RKO (cell line): ENCODE measurements around the gene LARGE1.

Source experiments
- DNase-seq: peaks from one replicate; pipeline ENCODE4 v3.0.0-alpha.2; 2016; ENCODE audit warnings: low spot score

LARGE1 gene

DNA sequence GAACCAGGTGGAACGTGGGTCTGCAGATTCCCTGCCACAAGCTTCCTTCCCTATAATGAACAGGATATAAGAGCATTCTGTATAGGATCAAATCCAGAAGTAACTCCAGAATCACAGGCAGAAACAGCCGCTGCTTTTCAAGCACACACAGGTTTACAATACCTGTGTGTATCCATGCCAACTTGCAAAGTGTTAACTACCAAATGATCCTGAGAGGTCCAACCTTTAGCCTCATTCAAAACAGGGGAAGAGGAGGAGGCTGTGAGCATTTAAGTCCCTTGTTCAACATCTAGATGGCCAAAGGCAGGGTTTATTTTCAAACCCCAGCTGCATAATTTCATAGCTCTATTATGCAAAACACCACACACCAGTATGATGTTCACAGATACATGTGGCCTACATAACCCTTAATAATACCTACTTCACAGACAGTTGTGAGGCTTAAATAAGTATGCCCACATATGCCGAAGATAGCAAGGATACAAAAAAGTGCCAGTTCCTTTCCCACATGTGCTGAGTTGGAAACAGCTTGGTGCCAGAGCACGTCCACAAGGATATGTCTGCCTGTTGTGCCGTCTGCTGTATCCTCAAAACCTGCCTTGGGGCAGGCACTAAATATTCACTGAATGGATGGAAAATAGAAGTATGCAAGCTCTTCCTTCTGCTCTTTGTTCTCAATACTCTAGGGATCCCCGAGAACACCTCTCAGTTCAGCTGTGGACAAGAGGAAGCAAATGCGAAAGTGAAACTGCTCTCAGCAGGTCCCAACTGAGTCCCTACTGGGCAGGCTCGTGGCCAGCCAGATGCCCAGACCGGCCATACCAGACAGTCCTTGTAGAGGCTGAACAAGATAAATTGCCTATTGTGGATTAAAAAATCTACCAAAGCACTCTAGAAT, 66.8 kb downstream of the LARGE1 start:
- peak; percentile 59 for DNase-seq

DNA sequence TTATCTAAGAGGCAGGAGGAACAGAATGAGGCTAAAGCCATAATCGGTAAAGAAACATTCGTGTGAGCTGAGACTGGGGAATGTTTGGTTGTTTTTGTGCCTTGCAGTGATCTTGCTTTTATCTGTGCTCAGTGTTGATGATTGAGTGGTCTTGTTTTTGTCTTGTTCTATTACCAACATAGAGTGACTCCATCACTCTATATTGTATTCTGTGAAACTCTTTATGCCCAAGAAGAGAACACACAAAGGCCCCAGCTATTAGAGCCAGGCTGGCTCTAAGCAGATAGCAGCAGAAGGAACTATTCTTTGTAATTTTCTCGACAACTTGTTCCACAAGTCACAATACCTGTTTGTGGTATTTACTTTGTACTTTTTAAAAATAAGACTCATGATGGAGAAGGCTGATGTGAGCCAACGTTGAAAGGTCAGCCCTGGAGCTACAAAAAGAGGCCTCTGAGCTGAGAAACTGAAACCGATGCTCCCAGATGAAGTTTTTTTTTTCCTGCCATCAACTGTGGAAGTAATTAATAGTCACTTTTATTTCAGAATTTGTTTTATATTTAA, 68.4 kb downstream of the LARGE1 start:
- DNase-seq, result no peak

DNA sequence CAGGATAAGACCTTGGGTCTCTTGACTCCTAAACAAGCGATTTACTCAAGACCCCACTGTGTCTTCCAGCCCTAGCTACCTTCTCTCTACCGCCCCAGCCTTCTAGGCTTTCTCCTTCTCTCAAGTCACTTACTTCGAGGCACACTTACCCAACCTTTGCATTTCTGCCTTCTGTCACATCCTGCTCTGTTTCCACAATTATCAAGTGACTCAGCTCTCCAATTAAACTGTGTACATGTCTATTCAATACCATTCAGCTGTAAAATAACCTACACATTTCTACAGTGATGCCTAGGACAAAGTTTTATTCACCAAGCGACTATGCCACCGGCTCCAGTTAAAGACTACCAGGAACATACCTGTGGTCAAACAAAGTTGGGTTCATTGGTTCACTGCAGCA, 69.0 kb downstream of the LARGE1 start:
- no peak for DNase-seq

DNA sequence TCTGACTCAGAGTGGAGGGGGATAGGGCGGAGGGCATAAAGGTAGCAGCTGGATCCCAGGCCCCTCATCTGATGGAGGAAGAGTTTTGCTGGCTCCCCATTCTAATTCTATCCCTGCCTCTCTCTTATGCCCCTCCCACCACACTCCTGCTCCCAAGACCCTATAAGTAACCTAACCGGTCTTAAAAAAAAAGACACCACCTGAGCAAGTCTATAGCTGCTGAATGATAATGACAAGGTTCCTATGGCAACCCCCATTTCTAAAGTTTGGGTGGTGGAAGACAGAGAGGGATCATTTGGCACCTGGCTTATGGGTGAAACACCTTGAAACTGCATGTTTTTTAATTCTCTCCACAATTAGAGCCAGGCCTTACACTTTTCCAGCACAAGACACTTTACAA, 69.6 kb downstream of the LARGE1 start:
- DNase-seq, result no peak

DNA sequence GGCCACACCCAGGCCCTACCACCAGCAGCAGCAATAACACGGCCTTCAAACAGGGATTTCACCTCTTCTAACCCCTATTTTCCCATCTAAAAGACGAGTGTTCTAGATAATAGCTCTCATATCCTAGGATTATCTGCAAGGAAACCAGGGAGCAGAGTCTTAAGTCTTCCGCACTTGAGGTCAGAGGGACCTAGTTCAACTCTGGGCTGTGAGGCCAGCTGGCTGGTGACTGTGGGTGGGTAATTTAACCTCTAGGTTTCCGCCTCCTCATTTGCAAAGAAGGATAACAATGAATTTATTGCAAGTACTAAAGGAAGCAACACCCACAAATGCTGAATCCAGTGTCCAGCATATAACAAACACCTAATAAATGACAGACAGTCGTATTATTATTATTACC, 70.1 kb downstream of the LARGE1 start:
- no peak for DNase-seq

DNA sequence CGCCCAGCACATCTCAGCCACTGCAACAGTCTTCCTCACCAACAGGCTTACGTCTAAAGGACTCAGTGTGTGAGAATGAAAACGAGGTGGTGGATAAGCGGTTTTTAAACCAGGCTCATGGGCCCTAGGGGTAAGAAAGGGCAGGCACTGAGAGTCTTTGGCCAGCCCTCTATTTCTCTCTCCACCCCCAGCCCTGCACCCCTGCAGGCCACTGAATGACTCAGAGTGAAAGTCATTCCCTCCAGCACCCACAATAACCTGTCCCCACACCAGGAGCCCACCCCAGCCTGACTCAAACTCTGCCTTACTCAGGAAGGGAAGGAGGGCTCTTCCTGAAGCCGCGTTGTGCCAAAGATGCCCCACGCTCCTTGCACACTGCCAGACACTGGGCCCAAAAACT, 72.0 kb downstream of the LARGE1 start:
- no peak for DNase-seq

DNA sequence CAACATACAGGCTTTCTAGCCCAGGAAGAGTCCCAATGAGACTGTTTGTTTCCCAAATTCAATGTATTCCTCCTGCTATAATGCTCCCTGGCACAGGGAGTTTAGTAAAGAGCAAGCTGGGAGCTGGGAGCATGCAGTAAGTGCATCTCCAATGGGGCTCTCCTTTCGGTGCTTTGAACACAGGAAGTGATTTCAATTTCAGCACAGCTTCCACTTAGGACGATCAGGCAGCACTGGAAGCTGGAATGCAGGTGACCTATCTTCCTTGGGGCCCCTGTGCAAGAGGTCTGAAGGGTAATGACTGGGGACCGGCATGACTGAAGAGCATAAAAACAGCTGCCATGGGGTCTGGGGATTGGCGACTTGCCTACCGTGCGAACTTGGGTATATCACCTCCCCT, 76.0 kb downstream of the LARGE1 start:
- DNase-seq, result no peak

DNA sequence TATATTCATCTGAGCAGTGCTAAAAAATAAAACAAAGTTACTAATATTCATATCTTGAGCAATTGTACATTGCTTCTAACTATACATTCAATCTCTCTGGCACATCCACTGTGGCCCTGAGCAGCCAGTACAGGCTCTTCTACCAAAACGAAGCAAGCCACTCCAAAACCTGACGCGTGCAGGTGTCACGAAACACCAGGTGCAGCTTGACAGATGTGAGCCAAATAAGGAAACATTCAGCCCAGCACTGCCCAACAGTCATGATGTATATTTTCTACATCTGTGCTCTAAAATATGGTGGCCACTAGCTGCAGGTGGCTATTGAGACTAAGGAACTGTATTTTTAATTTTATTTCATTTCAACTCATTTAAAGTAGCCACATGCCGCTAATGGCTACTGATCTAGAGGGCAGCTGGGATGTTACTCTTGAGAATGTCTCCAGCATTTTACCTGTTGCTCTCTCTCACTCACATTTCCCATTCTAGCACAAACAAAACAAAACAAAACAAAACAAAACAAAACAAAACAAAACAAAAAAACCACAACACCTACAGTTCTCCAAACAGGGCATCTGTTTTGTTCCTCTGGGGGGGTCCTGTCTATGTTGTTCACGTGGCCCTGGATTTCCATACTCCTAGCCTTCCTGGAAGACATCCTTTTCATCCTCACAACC, 77.7 kb downstream of the LARGE1 start:
- DNase-seq, result no peak

DNA sequence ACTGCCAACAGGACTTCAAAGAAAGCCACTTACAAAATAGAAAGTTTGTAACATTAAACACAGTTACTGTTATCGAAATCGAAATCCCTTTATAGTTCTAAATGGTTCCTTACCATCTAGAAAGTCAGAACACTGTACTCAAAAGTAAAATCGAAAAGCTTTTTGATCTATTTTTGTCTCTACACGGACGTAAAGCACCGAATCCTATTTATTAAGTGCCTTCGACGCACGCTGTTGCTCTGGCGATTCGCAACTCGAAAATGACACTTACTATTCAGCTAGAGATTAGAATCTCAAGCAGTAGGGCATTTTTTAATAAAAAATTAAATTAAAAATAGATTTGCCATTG, 78.3 kb downstream of the LARGE1 start:
- DNase-seq, result no peak

DNA sequence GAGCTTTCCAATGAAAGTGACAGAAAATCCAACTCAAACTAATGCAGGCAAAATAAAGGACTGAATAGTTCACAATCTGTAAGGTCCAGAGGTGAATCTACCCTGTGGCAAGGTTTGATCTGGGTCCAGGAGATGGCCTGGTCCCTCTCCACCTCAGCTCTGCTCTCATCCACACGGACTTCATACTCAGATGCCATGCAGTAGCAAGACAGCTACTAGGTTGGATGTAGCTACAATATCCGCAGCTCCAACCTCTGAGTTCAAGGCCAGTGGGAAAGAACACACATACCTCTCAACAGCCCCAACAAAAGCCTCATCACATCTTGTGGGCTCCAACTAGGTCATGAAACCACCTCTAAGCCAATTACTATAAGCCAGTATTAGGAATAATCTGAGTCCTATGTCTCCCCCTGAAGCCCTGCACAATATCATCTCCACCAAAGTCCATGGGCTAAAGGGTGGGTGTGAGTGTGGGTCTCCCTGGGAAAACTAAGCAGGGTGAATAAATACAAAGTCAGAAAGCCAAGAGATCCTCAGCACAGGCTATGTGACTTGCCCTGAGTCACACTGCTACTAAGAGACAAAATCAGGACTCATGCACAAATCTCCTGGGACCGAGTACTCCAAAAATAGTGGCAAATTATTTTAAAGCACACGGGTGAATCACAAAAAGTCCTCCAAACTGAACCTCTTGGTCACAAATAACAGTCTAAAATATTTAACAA, 78.8 kb downstream of the LARGE1 start:
- DNase-seq, result no peak

DNA sequence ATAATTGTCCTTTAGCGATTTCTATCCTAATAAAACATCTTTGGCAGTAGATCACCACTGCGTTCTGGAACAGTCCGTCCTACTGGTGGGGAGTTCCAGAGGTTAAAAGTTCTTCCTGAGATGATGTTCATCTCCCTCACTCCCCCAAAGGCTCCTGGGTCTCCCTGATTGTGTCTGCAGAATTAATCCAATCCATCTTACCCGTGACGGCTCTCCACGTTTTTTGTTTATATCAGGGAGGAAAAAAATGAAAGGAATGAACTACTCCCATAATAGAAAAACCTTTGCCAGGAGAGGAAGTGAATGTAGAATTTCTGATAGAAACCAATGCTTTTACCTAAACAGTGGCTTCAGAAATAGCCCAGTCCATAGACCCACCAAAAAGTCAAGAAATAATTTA, 81.6 kb downstream of the LARGE1 start:
- DNase-seq, result no peak

DNA sequence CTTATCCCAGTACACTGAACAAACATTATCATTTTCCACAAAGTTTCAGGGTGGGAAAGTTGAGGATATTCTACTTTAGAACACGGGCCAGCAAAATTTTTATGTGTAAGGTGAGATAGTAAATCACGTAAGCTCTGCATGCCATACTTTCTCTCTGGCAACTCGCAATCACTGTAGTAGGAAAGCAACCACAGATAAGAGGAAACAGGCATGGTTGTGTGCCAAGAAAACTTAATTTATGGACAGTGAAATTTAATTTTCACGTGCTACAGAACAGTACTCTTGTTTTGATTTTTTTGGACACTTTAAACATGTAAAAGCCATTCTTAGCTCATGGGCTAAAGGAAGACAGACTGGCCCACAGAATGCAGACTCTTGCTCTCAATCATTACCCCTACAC, 82.5 kb downstream of the LARGE1 start:
- no peak for DNase-seq

DNA sequence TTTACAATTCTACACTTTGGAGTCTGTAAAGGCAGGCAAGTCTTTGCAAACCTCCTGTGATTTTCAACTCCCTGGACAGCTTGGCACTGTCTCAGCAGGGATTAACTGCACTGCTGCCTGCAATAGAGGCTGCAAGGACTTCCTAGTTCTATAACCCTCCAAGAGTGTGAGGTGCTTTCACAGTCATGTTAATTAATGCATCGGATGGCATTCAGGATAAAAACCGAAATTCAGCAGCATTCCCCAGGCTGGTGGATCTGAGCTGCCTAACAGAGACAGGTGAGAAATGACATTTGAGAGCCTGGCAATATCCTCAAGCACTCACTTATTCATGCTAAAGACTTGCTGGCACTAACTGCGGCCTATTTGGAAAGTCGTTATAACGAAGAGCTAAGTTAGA, 85.0 kb downstream of the LARGE1 start:
- no peak for DNase-seq

DNA sequence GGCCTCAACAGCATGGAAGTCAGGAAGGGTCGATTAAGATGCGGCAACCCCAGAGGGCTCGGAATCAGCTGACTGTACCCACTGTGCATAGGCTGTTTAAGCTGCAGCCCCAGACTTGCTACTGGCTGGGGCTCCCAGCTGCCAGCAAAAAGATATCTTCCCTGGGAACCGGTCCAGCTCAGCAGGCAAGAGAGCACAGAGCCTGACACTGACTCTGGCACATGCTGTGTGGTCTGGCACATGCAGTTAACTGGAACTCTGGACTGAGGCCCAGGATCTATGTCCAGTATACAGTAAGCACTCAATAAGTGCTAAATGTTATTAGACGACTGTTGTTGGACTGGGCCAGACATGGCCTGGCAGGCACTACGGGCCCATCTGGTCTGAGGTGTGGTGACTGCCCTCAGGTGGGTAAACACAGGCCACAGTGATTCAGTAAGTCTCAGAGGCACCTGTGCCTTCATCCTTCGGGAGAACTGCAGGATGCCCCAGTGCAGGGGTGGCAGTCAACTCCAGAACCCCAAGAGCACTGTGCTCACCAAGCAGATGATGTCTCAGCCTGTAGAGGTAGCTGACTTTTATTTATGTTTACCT, 87.6 kb downstream of the LARGE1 start:
- DNase-seq, result no peak

DNA sequence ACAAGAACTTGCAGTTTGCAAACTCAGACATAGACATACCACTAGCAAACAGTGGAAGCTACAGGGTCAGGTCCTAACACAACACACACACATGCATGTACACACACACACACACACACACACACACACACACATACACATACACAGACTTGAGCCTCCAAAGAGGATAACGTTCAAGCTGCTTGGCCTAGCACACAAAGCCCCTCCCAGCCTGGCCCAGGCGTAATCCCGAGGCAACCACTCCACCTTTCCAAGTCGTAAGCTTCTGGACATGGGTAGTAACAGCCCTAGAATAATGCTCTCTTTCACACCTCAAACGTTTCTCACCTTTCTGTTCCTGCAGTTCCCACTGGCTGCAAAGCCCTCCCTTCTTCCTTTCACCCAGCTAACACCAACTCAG, 88.6 kb downstream of the LARGE1 start:
- DNase-seq, result no peak

DNA sequence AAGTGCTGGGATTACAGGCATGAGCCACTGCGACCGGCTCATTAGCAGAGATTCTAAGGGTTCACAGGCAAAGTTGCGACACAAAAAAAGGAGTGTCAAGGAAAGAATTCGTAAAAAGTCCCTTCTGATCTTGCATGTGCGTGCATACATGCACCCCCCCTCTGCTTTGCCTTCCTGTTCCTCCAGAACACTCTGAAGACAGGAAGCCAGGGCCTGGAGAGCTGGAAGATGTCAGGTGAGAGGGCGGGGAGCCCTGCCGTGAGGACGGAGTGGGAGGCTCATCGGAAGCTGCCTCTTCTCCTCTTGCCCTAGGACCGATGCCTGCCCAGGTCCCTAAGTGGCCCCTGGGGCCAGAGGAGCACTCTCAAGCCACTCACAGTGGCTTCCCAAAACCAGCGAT, 89.1 kb downstream of the LARGE1 start:
- no peak for DNase-seq

DNA sequence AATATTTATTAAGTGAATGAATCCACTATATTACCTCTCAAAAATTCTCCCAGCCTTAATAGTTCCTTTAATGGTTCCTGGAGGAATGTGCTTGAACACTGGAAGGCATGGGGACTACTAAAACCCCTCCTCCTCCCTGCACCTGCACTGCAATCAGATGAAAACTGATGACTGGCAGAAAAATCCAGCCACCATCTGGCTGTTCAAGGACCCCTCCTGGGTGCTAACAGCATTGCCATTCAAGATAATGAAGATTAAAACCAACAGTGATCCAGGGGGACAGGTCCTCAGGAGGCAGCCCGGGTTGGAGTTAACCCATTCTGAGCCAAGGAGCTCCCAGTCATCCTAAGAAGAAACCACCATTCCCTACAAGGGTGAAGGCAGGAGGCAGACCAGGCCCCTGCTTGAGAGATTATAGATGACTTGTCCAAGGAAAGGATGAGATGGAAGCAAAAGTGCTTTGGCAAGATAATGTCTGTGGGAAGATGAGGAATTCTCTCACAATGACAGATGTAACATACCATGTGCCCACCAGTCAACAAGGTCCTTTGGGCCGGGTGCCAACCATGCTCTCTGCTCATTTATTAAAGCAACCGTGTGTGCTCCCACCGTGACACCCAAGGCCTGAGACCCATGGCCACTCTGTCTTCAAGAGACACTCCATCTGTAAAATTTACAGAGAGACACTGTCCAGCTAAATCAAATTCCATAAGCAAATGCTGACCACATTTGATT, 90.6 kb downstream of the LARGE1 start:
- no peak for DNase-seq

DNA sequence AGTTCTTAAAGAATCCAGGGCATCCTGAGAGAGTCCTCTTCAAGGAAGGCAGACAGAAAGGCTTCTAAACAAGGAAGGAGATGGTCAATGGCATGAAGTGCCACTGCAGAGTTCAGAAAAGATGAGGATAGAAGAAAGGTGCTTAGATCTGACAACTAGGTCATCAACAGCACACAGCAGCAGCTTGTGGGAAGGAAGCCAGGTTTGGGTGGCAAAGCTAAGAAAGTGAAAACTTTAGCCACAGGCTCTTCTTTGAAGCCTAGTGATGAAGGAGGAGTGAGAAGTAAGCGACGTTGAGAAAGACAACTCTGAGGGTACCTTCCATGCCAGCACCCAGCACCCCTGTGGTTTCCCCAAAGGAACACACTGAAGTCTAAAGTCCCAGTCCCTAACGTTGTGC, 92.0 kb downstream of the LARGE1 start:
- DNase-seq, result no peak

DNA sequence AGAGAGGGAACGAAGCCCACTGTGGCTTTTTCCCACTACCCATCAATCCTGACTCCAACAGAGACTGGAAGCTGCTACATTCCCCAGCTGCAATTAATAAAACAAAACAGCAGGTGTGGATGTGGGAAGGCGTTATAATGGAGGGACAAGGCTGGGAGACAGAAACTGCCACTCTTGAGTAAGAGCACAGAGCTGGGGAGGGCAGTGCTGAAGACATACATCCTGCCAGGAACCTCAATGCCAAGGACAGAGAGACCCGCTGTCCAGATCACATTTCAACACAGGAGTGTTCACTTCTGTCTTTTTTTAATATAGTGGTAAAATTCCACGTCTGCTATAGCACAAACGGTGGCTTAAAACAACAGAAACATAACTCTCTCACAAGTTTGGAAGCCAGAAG, 94.5 kb downstream of the LARGE1 start:
- DNase-seq, result no peak

DNA sequence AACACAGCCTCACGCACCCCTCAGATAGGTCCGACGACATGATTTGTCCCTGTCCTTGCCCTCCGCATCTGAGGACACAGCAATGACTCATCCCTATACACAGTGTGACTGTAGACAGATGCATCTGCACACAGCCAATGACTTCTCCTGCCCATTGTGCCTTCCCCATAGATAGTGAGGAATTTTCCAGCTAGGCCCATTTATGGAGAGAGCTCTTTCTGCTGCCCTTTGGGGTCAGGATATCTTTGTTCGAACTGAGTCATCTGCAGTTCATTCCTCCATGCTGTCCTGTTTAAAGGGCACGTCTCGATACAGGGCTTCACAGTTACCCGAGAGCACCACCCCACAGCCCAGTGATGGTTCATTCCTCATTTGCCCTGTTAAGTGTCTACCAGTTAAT, 96.7 kb downstream of the LARGE1 start:
- peak; percentile 12 for DNase-seq

DNA sequence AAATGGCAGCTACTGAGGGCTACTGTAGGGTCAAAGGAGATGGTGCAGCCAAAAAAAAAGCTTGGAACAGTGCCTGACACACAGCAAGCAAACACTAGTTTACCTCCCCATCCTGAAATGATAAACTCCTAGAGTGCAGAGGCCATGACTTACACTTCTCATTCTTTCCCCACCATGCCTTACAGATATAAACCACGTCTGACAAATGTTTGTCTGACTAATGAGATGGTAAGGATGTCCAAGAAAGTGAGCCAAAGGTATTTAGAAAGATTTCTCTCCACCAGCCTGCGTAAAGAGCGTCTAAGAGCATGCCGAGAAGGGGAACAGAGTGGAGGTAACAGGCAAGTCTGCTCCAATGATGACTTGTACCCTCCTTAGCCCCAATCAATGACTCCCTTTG, 99.0 kb downstream of the LARGE1 start:
- DNase-seq, result no peak

DNA sequence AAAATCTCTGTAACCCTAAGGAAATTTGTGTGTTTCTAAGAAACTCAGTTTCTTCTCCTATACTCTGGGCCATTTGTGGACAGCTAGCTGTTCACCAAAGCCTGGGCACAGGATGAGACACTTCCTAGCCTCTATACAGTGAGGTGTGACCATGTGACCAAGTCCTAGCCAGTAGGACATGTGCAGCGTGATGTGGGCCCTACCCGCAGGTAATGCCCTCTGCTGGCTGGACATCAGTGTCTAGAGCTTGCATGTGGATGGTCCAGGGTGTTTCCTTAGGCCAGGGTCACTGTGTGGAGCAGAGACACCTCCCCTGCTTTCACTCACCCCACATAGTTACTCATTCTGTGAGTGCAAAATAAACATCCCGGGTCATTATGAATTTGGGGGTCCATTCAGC, 100.5 kb downstream of the LARGE1 start:
- no peak for DNase-seq
